GM21447 (cell line): Measurements from ENCODE around the gene DUOXA2.
A peak's percentile ranks its signal among the peaks of the same experiment; 100 is the strongest.

ENCODE experiments used
- ATAC-seq: cut with Tn5 transposase; IDR thresholded peaks from one replicate; pipeline ENCODE4 v1.9.1; 2021; ENCODE audit not compliant: unreplicated experiment

Gene DUOXA2

GRCh38 chr15:45156744-45157455, 42.8 kb downstream of the DUOXA2 start:
- no peak for ATAC-seq

GRCh38 chr15:45157974-45158373, 43.8 kb downstream of the DUOXA2 start:
- no peak for ATAC-seq

GRCh38 chr15:45161666-45162065, 47.5 kb downstream of the DUOXA2 start:
- no peak for ATAC-seq

- ATAC-seq = no peak
These were observed 48.8 kb downstream of the DUOXA2 start for GRCh38 chr15:45162771-45163507.

- ATAC-seq = no peak
These were observed 49.4 kb downstream of the DUOXA2 start for GRCh38 chr15:45163508-45163856.

GRCh38 chr15:45164914-45165313, 50.8 kb downstream of the DUOXA2 start:
- ATAC-seq = no peak

- ATAC-seq = no peak
These were observed 51.4 kb downstream of the DUOXA2 start for GRCh38 chr15:45165536-45165935.

- peak; percentile 95 for ATAC-seq
These were observed 52.9 kb downstream of the DUOXA2 start for GRCh38 chr15:45166834-45167630.

- ATAC-seq = no peak
These were observed 53.6 kb downstream of the DUOXA2 start for GRCh38 chr15:45167631-45168205.
